GM19397 (cell line): Measurements from ENCODE around the gene CCN5.

Experiments
- ATAC-seq: cut with Tn5 transposase; IDR thresholded peaks from one replicate; pipeline ENCODE4 v1.9.1; 2021; ENCODE audit warnings: mild to moderate bottlenecking, moderate library complexity; ENCODE audit not compliant: unreplicated experiment

Gene CCN5

DNA sequence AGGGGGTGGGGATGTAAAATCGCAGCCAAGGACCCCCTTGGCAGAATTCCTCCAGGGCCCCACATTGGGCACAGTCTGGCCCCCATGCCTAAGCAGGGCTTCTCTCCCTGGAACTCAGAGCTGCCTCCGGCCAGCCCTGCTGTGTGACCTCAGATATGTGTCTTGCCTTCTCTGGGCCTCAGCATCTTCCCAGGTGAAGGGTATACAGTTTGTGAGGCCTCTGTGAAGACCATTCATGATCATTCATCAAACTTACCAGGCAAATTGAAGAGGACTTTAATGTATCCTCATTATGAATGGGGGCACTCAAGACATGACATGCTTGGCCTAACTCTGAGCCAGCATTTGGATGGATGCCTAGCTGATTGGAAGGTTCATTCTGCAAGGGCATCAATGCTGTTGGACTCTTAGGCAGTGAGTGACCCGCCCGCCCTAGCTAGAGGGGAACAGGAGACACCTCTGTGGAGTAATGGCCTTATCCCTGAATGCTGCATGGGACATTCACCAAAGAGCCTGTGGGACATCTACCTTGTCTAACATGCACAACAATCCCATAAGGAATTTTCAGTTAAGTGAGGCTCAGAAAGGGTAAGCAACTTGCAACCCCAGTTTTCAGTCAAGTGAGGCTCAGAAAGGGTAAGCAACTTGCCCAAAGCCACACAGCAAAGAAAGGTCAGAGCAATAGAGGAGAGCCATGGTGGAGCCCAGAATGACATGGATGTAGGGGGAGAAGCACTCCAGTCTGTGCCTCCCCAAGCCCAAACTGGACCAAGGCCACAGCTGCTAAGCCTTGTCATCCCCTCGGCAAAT lies 535 bp downstream of the CCN5 start:
- ATAC-seq: no peak

DNA sequence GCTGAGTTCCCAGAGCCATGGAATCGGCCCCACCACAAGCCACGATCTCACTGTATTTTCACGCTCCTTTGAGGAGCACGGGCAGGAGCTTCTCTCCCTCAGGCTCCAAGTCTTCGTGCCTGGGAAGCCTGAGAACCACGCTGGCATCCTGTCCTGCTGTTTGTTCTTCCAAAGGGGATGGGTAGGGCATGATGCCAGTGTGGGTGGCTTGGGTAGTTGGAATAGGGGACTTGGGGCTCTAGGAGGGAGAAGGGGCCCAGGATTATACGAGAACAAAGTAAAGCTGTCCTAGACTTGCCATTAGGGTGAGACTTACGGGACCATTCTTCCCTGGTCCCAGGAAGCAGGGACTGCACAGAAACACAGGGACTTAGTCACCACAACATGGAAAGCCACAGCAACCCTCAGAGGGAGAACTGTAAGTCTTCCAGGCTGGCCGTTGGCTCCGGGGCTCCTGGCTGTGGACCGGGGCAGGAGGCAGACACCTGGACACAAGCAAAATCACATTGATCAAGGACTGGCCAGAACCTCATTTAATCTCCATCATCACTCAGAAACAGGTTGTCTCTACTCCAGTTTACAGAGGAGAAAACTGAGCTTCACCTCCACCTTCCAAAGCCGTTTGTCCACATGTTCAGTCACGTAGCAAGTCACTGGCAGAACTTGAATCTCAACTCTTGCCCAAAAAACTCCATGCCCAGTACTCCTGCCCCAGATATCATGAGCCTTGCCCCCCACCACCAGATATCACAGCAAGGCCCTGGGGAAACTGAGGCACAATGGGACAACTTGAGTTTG lies 1.3 kb downstream of the CCN5 start:
- ATAC-seq: no peak

DNA sequence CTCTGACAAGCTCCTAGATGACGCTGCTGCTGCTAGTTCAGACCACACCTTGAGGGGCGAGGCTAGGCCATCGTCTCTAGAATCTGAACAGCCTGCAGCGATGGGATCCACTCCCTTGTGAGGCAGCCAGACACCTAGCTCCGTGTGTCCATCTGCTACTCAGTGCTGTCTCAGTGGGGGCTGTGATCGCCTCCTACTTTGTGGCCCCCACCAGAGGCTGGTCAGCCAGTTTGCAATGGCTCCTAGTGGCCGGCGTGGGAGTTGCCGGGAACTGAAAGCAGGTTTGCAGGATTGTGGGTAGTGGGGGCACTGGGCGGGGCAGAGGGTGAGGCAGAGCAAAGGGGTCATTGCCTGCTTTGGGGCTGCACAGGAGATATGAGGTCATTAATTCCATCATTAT lies 2.8 kb downstream of the CCN5 start:
- no peak for ATAC-seq

DNA sequence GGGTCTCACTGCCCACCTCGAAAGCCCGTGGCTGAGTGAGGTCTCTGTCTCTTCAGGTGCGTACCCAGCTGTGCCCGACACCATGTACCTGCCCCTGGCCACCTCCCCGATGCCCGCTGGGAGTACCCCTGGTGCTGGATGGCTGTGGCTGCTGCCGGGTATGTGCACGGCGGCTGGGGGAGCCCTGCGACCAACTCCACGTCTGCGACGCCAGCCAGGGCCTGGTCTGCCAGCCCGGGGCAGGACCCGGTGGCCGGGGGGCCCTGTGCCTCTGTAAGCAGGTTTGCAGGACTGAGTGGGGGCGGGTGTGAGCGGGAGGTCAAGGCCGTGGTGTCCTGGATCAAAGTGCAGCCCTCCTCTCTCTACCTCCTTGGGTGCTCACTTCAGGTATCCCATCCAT lies 4.7 kb downstream of the CCN5 start:
- no peak for ATAC-seq

DNA sequence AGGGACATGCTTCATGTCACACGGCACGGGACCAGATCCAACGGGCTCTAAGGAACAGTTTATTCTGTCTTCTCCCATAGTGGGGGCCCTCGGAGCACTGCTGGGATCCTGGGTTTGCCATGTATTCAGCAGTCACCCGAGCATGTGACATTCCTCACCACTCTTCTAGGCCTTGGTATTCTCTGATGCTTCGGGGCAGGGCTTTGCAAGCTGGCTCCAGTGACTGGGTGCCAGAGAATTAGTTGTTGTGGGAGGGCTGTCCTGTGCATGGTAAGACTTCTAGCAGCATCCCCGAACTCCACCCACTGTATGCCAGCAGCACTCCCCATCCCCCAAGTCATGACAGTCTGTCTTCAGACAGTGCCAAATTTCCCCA lies 5.4 kb downstream of the CCN5 start:
- ATAC-seq: no peak

DNA sequence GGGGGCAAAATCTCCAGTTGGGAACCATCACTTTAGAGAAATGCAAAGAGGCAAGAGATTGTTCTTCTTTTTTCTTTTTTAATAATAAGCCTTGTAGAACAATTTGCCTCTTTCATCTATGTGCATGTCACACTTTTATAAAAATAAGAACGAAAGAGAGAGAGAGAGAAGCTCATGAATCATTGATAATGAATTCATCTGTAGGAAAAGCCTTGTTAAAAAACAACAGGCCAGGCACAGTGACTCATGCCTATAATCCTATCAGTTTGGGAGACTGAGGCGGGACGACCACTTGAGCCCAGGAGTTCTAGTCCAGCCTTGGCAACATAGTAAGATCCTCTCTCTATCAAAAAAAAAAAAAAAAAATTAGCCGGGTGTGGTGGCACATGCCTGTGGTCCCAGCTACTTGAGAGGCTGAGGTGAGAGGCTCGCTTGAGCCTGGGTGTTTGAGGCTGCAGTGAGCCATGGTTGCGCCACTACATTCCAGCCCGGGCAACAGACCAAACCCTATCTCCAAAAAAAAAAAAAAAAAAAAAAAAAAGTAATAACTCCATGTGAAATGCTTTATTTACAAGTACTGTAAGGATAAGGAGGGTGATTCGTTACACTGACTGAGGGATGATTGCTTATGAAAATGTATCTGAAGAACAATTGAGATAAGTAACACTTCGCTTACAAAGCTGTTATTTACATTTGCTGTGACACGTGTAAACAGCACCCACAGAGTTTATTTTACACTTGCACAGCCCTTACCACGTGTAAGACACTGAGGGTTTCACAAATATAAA lies 6.0 kb downstream of the CCN5 start:
- no peak for ATAC-seq

DNA sequence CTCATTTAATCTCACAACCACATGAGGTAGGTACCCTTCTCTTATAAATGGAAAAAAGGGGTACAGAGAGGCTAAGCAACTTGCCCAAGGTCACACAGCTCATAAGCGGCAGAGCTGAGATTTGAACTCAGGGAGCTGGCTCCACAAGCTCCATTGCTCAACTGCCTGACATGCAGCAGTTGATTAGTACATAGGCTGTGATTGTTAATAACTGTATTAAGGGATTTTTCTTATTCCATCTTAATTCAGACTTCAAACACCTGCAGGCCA lies 6.6 kb downstream of the CCN5 start:
- no peak for ATAC-seq

DNA sequence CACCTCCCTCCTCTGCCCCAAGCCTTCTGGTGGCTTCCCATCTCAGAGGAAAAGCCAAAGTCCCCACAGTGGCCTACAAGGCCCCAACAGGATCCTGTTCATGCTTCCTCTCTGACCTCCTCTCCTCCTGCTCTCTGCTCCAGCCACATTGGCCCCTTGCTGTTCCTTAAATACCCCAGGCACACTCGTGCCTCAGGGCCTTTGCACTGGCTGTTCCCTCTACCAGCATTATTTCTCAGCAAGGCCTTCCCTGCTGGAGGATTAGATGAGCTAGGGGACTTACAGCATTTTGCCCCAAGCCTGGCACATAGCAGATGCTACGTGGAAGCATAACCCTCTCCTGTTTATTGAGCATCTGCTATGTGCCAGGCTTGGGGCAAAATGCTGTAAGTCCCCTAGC lies 7.8 kb downstream of the CCN5 start:
- ATAC-seq: no peak

DNA sequence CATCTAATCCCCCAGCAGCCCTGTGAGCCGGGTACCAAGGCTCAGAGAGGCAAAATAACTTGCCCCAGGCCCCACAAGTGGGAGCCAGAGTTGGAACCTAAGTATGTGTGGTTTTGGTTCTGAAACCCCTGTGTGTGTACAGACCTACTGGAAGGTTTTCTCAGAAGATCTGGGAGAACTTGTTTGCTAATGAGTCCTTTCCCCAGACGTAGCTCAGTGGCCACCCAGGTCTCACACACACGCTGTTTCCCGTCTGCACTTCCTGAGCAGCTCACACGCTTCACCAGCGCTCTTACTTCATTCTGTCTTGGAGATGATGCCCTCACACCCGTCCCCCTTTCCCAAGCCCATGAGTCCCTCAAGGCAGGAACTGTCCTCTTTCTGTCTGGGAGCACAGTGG lies 8.2 kb downstream of the CCN5 start:
- ATAC-seq: no peak

DNA sequence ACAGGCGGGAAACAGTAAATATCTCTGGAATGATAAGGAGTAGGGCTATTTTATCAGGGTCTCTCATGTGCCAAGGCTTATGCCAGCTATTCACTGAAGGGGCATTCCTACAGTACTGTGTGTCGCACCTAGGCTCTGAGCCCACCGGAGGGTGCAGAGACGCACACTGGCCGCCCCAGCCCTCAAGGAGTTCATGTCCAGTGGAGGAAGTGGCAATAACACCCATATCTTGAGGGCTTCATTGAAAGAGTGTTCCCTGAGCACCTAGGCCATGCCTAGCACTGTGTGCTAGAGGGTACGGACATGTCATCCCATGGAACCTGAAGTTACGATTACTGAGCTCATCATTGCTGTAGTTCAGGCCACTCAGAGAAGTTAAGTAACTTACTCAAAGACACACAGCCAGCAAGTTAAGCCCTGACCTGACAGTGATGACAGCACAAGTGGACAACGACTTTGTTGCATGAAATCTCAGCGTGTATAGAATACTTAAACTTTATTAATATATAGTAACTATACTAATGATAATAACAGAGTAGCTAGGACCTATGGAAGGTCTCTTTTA lies 8.7 kb downstream of the CCN5 start:
- ATAC-seq: no peak

DNA sequence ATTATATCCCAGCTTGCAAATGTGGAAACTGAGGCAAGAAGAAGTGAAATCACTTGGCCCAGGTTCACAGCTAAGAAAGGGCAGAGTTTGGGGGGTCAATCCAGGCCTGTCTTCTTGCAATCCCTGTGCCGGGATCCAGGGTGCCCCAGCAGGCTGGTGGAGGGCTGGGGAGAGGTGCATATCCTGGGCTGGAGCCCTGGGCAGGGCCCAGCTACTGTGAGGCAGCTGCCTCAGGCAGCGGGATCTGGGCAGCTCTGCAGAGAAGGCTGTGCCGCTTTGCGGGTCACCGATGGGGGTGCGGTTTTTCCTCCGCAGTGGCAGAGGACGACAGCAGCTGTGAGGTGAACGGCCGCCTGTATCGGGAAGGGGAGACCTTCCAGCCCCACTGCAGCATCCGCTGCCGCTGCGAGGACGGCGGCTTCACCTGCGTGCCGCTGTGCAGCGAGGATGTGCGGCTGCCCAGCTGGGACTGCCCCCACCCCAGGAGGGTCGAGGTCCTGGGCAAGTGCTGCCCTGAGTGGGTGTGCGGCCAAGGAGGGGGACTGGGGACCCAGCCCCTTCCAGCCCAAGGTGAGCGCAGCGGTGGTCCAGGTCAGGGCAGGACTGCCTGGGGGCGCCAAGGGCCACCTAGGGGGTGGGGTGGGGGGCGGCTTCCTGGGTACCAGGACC lies 9.4 kb downstream of the CCN5 start:
- no peak for ATAC-seq

DNA sequence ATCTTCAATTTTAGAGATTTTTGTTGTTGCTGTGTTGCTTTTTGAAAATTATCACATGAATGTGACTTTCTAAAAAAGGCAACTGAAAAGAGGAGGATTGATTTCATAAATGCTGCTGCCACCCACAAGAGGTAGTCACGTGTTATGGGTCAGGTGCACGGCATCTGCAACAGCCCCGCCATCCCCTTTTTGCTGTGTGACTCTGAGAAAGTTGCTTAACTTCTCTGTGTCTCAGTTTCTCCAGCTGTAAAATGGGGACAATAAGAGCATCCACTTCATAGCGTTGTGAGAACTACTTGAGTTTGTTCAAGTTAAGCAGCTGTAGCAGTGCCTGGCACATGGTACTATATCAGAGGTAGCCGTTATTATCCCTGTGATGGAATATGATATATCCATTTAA lies 10.7 kb downstream of the CCN5 start:
- ATAC-seq: no peak

DNA sequence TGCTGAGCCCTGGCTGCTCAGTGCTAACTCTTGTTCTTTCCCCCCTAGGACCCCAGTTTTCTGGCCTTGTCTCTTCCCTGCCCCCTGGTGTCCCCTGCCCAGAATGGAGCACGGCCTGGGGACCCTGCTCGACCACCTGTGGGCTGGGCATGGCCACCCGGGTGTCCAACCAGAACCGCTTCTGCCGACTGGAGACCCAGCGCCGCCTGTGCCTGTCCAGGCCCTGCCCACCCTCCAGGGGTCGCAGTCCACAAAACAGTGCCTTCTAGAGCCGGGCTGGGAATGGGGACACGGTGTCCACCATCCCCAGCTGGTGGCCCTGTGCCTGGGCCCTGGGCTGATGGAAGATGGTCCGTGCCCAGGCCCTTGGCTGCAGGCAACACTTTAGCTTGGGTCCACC lies 11.9 kb downstream of the CCN5 start:
- ATAC-seq: no peak

DNA sequence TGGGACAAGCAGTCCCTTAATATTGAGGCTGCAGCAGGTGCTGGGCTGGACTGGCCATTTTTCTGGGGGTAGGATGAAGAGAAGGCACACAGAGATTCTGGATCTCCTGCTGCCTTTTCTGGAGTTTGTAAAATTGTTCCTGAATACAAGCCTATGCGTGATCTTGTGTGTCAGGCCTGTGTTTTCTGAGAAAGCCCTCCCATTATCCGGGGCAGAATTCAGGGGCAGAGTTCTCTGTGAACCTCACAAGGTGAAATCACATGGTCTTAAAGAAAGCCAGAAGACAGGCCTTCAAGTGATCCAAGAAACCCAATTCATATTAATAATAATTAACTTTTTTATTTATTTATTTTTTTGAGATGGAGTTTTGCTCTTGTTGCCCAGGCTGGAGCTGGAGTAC lies 12.5 kb downstream of the CCN5 start:
- no peak for ATAC-seq

DNA sequence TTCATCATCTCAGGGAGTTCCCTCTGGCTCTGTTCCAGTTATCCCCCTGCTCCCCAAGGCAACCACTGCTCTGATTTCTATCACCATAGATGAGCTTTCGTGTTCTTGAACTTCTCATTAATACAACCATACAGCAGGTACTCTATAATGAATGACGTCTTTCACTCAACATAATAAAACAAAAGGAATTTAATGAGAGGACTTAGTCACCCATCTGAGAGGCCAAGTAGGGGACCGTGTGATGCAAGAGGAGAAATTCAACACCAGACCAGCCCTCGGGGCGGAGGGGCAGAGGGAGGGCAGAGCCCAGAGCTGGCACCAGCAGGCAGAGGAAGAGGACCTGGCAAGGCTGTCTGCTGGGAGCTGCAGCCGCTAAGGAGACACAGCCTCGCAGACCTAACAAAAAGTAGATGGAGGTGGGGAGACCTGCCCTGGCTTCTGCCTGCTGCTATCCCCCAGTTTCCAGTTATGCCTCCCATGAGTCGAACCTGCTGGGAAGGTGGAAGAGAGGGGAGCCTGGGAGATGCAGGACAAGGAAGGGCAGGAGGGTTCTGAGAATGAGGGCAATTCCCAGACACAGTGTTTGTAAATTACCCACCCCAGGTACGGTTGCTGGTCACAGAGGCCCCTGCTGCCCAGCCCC lies 13.8 kb downstream of the CCN5 start:
- no peak for ATAC-seq

DNA sequence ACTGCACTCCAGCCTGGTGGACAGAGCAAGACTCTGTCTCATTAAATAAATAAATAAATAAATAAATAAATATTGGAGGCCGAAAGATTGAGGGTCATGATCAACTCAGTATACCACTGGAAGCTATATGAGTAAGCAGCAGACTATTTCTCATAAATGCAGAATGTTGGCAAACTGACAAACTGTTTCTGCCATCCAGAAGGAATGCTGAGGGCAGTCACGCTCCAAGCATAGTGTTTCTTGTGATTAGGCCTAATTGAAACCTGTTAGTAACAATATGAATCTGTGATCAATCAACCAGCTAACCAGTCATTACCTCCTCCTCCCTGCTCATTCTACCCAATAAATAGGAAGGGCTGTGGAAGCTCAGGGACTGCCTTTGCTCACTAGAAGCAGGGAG lies 15.3 kb downstream of the CCN5 start:
- ATAC-seq: no peak

DNA sequence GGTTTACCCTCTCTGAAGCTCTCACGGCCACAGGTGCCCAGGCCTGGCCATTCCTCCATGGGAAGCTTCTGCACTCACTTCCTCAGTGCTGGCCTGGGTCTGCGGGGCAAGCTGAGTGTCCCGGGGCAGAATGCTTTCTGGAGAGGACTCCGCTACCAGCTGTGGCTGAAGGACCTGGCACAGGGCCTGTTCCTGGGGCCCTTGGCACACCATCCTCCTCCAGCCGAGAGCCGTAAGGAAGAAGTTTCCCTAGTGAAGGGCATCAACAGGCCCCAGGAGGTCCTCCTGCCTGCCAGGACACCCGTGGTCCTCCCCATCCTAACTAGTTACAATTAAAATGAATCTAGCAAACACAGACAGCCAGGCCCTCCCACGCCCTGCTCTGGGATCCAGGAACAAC lies 16.5 kb downstream of the CCN5 start:
- no peak for ATAC-seq

DNA sequence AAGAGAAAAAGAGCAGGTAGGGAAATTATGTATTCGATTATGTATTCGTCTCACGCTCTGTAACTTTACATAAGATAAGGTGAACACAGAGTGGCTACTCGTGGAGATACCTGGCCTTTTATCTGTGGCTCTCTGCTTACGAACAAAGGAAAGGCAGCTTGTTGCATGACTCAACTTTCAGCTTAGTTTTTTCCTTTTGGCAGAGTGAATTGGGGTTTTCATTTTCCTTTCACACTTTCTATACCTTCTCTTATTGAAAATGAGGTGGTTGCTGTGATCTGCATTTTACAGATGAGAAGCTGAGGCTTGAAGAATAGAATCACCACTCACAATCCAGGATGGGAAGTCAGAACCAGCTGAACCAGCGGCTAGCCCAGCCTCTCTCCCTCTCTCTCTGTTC lies 17.2 kb downstream of the CCN5 start:
- ATAC-seq: no peak

DNA sequence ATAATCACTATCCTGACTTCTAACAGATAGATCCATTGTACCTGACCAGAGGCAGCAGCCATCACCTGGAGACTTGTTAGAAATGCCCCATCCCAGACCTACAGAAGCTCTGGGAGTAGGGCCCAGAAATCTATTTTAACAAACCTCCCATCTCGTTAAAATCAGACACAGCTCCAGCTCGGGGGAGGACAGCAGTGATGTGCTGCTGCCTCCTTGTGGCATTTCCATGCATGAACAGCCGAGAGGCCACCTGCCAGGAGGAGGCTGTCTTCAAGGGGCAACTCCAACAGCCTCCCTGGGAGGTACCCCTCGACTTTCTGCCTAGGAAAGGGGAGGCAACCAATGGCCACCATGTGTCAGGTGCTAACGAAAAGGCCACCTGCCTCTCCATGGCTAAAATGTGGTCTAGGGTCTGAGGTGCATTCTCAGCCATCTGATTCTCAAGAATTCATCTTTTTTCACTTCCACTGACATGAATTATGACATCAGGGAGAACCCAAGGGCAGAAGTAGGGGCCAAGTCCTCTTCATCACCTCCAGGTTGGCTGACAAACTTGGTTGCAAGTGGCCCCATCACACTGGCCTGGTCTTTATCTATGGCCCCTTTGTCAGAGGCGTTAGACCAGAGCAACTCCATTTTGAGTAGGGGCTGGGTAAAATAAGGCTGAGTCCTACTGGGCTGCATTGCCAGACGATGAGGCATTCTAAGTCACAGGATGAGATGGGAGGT lies 18.3 kb downstream of the CCN5 start:
- ATAC-seq: no peak

DNA sequence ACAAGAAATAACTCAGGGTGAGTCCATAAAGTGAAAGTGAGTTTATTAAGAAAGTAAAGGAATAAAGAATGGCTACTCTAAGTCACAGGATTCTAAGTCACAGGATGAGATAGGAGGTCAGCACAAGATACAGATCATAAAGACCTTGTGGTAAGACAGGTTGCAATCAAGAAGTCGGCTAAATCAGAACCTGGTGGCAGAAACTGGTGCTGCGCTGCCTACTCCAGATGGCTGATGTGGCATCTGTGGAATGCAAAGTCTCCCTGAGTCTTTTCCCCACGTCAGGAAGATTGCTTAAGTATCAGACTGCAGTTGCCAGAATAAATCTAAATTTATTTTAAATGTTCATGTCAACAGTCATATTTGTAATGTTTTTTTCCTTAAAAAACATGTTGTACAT lies 19.8 kb downstream of the CCN5 start:
- no peak for ATAC-seq
